ENCODE measurements around the gene CYP24A1.
"Not testable (repeated sequence)": the region's sequence is repeated elsewhere in the genome, so short reads cannot be mapped to it uniquely, and the experiment has no call there.

Gene CYP24A1

DNA sequence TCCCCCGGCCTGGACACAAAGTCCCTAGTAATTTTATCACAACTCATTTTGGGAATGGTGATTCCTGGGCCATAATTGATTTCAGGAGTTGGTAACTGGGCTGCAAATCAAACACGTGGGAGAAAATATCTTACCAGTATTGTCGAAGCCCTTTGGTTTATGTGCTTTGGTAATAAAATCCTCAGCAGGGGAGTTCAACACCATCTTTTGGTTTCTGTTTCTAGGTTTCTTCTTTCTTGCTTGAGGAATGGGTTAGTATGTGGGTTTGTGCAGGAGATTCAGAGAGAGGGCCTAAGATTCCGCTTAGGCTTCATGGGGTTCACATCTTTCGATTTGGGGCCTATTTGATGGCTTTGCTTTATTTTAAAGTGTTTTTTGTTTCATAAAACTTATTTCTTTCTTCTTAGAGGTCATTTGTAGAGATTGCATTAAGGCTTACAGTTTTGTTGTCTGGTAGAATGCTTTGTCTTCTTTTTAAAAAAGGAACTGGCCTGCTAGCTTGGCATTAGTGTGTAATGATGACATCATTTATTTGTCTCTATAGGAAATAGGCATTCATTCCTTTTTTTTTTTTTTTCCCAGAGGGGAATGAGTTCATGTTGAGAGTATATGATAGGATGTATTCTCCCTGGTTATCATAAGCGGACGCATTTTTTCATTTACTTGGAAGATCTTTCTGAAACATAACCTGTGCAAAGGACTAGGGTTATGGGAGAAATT is 45.8 kb downstream of the CYP24A1 start:
- TF ChIP-seq, protein P1, sequence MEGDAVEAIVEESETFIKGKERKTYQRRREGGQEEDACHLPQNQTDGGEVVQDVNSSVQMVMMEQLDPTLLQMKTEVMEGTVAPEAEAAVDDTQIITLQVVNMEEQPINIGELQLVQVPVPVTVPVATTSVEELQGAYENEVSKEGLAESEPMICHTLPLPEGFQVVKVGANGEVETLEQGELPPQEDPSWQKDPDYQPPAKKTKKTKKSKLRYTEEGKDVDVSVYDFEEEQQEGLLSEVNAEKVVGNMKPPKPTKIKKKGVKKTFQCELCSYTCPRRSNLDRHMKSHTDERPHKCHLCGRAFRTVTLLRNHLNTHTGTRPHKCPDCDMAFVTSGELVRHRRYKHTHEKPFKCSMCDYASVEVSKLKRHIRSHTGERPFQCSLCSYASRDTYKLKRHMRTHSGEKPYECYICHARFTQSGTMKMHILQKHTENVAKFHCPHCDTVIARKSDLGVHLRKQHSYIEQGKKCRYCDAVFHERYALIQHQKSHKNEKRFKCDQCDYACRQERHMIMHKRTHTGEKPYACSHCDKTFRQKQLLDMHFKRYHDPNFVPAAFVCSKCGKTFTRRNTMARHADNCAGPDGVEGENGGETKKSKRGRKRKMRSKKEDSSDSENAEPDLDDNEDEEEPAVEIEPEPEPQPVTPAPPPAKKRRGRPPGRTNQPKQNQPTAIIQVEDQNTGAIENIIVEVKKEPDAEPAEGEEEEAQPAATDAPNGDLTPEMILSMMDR (IDR thresholded peaks at IDR 0.05; ENCODE audit: insufficient read depth, low read depth, low read length, missing control alignments): no peak
- DNase-seq (ENCODE audit: low read depth): peak; percentile 59
- H3K4me3 ChIP-seq (ENCODE audit: low read length): no peak overlapping the region

- DNase-seq (ENCODE audit: low read depth): peak; percentile 30
Measured at GRCh38 chr20:54126806-54127655, 46.8 kb downstream of the CYP24A1 start.

GRCh38 chr20:54126328-54126727 is 47.5 kb downstream of the CYP24A1 start:
- H3K4me3 ChIP-seq (ENCODE audit: low read length); DNase-seq (ENCODE audit: low read depth): not testable (repeated sequence)

More at GRCh38 chr20:54126806-54127655, 46.8 kb downstream of the CYP24A1 start:
- no peak overlapping the region for H3K4me3 ChIP-seq (ENCODE audit: low read length)
- TF ChIP-seq, protein P1 (IDR thresholded peaks at IDR 0.05; ENCODE audit: insufficient read depth, low read depth, low read length, missing control alignments): no peak

- TF ChIP-seq, protein P1 (IDR thresholded peaks at IDR 0.05; ENCODE audit: insufficient read depth, low read depth, low read length, missing control alignments): no peak
- DNase-seq (ENCODE audit: low read depth): peak; percentile 100
- no peak overlapping the region for H3K4me3 ChIP-seq (ENCODE audit: low read length)
Measured at GRCh38 chr20:54123587-54124180, 50.1 kb downstream of the CYP24A1 start.

GRCh38 chr20:54122681-54123586 is 50.9 kb downstream of the CYP24A1 start:
- TF ChIP-seq, protein P1 (IDR thresholded peaks at IDR 0.05; ENCODE audit: insufficient read depth, low read depth, low read length, missing control alignments): no peak
- no peak for DNase-seq (ENCODE audit: low read depth)
- H3K4me3 ChIP-seq (ENCODE audit: low read length): no peak overlapping the region

DNA sequence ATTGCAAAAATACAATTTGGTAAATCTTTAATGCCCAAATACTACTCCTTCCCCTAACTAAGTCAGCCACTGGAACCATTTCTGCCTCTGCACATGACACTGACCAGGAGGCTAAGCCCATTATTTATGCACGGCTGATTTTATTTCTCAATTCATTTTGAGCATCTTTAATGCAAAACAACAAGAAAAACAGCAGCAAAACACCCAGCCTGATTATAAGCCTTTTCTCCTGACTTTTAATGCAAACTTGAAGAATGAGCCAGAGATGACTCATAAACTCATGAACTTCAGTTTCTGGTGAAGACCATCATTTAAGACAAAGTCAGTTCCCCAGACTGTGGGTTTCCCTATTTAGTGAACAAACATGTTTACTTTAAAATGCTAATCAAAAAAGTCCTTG is 51.6 kb downstream of the CYP24A1 start:
- H3K4me3 ChIP-seq (ENCODE audit: low read length): no peak overlapping the region
- TF ChIP-seq, protein P1 (IDR thresholded peaks at IDR 0.05; ENCODE audit: insufficient read depth, low read depth, low read length, missing control alignments): no peak
- DNase-seq (ENCODE audit: low read depth): peak; percentile 74

Measured in epithelial cell of esophagus (primary cell).